HG02938 (cell line): ENCODE results near the gene CACNA1I.

Experiments used
- ATAC-seq: cut with Tn5 transposase; IDR thresholded peaks from one replicate; pipeline ENCODE4 v1.9.1; 2021; ENCODE audit warnings: mild to moderate bottlenecking, moderate library complexity; ENCODE audit not compliant: unreplicated experiment

Gene CACNA1I

DNA sequence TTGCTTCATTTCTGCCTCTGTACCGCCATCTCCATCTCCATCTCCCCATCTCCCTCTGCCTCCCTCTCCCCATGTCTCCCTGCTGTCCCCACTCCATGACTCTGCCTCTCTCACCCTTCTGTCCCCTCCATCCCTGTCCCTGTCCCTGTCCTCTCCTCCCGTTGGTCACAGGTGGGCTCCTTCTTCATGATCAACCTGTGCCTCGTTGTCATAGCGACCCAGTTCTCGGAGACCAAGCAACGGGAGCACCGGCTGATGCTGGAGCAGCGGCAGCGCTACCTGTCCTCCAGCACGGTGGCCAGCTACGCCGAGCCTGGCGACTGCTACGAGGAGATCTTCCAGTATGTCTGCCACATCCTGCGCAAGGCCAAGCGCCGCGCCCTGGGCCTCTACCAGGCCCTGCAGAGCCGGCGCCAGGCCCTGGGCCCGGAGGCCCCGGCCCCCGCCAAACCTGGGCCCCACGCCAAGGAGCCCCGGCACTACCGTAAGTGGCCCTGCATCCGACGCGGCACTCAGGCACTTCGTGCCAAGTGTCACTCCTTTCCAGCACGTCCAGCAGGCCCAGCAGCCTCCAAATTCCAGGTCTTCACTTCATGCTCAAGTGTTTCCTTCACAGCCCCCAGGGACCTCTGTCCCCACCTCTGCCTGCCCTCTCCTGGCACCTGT, 76.0 kb downstream of the CACNA1I start:
- no peak for ATAC-seq

DNA sequence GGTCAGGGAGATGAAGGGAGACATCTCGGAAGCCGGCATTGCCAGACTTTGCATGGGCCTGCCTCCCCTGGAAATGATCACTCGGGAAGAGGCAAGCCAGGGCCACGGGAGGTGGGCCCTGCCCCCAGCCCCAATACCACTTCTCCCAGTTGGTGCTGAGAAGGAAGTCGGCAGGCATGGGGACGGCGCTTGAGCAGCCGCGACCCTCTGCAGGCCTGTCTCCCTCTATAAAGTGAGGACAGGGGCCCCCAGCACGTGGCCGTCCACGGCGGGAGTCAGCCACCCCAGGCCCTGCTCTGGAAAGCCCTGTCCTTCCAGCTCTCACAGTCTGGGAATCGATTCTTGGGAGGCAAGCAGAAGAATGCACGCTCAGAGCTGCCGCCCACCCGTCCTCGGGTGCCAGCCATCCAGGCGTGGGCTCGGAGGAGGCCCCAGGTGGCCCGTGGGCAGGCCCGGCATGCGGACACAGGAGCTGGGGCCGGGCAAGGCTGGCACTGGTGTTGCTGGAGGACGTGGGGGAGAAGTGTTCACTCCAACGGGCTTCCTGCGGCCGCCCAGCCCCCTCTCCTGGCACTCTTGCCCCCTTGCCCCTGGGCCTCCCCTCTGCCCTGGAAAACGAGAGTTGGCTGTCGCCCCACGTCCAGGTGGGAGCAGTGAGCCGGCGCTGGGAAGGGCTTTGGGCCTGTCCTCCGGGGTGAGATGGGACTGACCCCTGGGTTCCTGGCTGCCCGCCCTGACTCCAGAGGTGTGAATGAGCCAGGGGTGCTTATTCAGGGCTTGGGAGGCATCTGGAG, 77.5 kb downstream of the CACNA1I start:
- ATAC-seq, result no peak

DNA sequence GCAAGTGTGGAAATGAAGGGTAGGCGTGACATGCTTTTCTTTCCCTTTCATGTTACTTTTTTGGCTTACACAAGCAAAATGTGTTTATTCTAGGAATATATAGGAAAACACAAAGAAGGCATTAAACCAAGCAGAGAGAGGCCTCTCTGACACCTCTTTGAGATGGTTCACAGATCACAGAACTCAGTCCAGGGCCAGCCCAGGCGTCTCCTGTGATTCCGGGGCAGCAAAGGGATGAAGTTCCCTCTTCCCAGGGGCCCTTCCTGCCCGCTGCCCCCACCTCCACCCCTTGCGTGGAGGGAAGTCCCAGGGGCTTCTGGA, 78.0 kb downstream of the CACNA1I start:
- ATAC-seq, result no peak

DNA sequence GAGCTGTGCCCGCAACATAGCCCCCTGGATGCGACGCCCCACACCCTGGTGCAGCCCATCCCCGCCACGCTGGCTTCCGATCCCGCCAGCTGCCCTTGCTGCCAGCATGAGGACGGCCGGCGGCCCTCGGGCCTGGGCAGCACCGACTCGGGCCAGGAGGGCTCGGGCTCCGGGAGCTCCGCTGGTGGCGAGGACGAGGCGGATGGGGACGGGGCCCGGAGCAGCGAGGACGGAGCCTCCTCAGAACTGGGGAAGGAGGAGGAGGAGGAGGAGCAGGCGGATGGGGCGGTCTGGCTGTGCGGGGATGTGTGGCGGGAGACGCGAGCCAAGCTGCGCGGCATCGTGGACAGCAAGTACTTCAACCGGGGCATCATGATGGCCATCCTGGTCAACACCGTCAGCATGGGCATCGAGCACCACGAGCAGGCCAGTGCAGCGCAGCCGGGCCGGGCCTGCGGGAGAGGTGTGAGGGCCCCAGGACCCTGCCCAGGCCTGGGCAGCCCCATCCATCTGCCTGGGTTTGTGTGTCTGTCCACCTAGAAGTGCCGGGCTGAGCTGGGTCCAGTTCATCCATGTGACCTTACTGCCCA, 79.0 kb downstream of the CACNA1I start:
- ATAC-seq, result no peak

DNA sequence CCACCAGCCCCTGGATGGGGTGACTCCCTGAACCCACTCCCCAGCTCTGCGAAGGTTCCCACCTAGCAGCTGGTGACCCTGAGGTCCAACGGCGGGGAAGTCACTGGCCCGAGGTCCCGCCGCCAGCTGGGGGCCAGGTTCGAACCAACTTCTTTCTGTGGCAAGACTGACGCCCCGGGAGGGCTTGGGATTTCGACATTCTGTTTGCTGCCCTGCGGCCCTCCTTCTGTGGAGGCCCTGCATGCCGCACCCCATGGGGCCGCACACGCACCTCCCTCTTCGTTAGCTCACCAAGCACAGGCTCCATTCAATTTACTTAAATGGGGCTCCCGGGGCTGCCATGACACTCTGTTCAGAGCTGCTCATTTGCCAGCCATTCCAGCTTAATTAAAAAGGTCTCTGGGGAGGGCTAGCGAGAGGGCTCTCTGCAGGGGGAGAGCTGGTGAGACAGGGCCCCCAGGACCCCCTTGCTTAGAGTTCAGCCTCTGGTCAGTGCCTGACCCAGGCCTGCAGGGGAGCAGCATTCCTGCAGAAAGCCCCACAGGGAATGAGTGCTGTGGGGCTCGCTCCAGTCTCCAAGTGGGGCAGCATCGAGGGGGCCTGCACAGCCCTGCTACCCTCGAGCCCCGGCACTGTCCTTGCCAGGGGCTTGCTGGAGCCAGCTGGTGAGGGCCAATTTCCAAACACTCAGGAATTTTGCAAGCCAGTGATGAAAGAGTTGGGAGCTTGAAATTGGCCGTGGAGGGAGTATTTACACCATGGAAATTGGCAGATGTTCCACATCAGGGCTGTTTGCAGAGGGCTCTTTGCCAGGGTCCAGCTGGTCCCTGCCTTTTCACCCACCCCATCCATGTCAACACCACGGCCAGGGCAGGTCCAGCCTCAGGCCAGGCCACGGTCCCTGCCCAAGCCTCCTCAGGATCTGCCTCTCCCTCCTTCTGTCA, 80.8 kb downstream of the CACNA1I start:
- ATAC-seq, result no peak

DNA sequence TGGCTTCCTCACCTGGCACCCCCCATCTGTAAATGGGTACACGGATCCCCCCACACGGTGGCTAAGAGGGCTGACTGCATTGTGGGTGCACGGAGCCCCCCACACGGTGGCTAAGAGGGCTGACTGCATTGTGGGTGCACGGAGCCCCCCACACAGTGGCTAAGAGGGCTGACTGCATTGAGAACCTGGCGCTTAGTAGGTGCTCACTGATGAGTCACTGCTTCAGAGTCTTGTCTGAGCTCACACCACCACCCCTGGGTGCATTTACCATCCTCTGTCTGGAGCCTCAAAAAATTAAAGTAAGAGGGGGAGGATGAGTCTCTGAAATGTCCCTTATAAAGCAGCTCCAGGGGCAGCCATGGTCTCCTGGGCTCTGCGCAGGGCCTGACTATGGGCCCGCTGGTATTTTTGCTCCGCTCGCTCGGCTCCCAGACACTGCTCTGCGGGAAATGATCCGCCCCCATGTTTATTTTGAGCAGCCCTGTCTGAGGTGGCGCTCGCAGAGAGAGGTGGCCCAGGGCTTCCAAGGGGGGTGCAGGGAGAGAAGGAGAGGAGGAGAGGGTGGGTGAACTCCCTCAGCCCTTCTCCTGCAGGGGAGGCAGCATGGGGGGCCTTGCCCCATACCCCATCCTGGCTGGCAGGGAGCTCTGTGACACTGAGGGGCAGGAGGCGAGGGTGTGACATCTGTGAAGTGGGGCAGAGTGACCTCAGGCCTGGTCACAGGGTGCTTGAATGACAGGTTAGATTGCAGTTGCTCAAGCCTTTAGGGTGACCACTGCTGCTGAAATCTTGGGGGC, 82.6 kb downstream of the CACNA1I start:
- no peak for ATAC-seq

DNA sequence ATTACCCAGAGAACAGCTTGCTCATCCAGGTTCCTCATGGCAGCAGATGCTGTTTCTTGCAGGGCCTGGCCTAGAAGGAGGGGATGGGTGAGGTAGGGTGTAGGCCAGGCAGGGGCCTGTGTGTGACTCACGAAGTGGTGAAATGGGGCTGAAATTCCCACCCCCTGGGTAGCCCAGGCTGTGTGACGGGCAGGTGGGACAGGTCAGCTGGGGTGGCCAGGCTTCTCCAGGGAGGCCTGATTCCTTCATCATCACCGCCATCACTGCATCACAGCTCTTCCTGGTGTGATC, 83.2 kb downstream of the CACNA1I start:
- no peak for ATAC-seq

DNA sequence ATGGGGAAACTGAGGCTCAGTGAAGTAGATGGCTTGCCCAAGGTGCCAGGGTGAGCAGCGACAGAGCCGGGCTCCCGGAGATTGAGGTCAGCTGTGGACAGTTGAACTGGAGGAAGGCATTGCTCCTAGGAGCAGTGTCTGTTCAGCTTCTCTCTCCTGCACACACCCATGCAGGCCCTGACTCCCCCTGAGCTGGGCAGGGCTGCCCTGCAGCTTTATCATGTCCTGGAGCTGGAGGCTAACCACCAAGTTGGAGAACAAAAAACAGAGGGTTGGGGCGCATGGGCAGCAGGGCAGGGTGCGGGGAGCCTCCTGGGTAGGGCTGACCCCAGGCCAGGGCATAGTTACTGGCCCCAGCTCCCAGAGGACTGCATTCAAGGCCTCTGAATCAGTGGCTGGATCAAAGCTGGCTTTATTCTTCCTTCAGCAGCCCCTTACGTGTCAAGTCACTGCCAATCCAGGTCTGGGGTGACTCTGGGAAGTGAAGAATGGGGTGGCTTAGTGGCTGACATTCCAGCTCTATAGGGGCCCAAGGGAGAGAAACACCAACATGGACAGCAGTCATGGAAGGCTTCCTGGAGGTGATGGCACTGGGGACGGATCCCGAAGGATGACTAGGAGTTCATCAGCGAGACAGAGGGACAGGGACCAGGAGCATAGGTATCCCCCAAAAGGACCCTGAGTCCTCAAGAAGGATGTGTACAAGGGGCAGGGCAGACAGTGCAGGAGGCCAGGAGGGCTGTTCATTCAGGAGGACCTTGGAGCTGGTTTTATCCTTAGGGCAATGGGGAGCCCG, 83.8 kb downstream of the CACNA1I start:
- ATAC-seq, result no peak

DNA sequence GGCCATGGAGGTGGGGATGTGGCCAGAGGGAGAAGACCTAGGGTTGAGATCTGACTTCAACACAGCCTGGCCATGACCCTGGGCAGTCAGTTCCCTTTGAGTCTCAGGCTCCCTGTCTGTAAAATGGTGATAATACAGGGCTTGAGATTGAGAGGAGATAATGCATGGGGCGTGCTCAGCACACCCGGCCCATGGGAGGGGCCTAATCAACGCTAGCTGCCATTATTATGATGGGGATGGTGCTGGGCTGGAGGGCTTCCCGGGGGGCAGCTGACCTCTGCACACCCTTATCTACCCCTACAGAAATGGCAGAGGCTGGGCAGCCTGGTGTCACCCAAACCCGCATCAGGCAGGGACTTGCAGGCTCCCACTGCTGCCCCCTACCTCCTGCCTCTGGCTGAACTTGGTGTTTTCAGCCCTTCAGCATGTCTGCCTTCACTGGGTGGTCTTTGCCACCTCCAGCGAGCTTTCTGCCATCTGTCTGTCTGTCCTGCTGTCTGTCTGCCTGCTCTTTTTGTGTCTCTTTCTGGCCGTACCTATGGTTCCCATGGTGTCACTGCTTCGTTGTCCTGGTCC, 84.5 kb downstream of the CACNA1I start:
- ATAC-seq, result no peak

DNA sequence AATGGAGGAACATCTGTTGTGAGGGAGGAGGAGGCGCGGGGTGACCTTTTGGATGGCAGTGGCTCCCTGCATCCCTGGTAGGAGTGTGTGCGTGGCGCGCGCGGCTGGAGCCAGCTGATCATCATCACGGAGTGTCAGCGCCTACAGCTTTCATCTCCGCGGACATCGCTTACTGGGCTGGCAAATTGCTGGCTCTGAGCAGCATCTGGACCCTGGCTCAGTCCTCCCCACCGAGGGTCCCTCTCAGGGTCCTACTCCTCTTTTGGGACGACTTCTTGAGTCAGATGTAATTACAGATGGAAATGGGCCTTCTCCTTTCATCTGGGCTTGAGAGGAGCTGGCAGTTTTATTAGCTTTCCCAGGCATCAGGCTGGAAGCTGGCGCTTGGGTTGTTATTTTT, 85.3 kb downstream of the CACNA1I start:
- no peak for ATAC-seq

DNA sequence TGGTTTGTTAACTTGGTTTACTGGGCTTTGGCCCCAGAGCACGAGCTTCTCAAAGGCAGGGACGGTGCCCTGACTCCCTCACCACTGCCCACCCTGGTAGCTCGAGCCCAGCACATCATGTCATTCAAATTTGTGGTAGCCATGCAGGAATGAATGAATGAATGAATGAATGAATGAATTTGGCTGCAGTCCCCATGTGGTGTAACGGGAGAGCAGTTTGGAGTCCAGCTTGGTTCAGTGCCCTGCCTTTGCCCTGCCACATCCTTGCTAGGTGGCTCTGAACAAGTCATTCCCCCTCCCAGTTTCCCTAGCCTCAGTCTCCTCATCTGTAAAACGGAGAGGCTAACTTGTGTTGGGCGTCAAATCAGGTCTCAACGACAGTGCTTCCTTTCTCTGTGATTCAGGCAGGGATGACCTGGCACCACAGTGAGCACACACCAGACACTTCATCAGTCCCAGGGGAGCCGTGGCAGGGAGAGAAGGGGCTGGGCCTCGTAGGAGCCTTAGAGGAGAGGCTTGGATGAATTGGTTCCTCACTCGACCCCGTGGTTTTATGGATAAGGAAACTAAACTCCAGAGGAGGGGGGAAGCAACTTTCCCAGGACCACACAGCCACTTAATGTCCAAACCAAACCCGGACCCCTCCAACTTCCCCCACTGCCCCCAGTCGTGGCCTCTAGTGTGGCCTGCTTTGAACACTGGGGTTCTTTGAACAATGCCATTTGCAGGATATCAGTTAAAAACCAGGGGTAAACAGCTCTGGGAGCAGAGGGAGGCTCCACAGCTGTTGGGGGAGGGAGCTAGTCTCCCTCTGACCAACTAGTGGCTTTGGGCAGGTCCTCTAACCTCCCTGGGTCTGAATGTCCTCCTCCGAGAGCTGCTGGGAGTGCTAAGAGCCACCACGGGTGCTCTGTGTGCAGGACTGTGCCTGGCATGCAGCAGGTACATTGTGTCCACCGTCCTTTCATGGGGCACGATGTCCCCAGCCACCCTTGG, 86.2 kb downstream of the CACNA1I start:
- no peak for ATAC-seq

DNA sequence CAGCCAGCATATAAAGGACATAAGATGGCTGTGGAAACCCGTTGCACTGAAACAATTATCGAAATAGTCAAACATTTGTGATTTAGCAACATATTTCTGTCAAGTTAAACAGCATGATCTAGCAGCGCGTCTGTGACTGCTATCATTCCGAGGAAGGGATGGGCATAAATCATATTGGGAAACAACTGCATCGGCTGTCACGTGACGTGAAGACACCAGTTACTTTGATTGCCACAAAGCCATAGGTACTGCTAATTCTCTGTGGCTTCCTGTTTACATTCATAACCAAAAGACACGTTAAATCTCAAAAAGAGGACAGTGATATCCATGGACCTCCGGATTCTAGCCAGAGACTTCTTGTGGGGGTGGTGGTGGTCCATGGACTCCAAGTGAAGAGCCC, 87.8 kb downstream of the CACNA1I start:
- no peak for ATAC-seq

DNA sequence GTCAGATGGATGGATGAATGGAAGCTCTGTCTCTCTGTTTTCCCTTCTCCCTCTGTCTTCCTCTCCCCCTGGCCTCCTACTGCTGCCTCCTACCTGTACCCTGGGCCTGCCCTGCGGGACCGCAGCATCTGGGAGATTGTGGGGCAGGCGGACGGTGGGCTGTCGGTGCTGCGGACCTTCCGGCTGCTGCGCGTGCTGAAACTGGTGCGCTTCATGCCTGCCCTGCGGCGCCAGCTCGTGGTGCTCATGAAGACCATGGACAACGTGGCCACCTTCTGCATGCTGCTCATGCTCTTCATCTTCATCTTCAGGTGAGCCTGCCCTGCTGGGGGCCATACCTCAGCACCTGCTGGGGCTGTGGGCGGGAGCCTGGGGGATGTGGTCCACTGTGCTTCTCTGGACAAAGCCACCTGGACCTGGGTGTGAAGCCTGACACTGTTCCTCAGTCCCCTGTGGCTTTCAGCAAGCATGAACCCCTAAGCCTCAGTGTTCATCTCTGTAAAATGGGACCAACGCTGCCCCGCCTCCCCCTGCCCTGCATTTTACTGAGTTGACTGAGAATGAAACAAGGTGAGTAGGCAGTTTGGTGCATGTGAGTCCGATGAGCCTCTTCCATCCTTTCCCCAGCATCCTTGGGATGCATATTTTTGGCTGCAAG, 88.4 kb downstream of the CACNA1I start:
- no peak for ATAC-seq

DNA sequence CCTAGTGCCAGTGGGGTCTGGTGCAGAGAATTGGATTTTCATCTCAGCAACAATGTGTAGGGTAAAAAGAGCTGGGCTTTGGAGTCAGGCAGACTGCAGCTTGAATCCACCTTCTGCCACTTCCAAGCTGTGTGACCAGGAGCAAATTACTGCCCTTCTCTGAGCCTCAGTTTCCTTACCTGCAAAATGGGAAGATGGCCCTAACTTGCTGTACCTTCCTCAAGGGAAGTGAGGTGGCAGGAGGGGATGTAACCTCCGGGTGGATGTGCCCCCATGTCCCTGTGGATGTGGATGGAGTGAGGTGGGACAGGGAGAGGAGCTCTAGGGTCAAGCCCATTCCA, 90.9 kb downstream of the CACNA1I start:
- ATAC-seq, result no peak

DNA sequence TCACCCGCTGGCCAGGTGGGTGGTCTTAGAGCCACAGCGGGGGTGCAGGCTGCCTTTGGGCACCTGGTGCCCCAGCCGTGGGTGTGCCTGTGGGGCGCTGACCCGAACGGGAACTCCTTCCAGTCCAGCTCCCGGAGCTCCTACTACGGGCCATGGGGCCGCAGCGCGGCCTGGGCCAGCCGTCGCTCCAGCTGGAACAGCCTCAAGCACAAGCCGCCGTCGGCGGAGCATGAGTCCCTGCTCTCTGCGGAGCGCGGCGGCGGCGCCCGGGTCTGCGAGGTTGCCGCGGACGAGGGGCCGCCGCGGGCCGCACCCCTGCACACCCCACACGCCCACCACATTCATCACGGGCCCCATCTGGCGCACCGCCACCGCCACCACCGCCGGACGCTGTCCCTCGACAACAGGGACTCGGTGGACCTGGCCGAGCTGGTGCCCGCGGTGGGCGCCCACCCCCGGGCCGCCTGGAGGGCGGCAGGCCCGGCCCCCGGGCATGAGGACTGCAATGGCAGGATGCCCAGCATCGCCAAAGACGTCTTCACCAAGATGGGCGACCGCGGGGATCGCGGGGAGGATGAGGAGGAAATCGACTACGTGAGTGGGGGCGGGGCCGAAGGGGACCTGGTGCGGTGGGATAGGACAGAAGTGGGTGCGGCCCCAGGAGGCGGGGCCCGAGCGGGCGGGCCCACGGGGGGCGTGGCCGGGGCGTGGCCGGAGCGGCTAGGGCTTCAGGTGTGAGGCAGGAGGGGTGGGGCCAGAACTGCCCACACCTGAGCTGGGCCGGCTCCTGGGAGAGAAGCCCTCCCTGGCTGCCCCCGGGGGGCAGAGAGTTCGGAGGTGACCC, 91.5 kb downstream of the CACNA1I start:
- no peak for ATAC-seq

DNA sequence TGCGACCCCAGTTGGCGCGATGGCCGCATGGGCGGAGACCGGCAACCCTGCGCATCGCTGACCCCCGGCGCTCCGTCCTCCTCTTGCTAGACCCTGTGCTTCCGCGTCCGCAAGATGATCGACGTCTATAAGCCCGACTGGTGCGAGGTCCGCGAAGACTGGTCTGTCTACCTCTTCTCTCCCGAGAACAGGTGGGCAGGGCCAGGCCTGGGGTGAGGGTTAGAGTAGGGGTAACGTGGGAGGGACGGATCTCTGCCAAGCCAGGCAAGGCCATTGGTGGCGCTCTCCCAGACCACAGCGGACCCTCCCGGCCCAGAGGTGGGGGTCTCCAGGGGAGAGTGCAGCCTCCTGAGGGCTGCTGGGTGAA, 92.1 kb downstream of the CACNA1I start:
- ATAC-seq, result no peak

DNA sequence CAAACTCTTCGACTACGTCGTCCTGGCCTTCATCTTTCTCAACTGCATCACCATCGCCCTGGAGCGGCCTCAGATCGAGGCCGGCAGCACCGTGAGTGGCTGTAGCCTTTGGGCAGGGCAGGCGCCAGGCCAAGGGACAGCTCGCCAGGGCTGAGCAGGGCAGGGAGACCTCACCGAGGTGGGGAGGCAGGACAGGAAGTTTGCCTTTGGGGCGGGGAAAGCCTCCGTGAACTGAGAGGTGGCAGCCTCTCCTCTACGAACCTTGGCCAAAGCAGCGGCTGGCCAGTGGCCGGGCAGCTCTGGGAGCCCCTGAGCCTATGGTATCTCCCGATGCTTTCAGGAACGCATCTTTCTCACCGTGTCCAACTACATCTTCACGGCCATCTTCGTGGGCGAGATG, 93.2 kb downstream of the CACNA1I start:
- ATAC-seq, result no peak
